OCI-LY3 (cell line): ENCODE results near the gene TMEM168.

Experiments used
- EZH2phosphoT487 ChIP-seq: fragments of 200-600 bp; shearing (Covaris generic); IDR thresholded peaks from 2 replicates; pipeline ENCODE4 v1.6.1; 2018; ENCODE audit warnings: antibody characterized with exemption, mixed run types, low read depth
- TF ChIP-seq, protein P1 (sequence below): fragments of 200-600, 300-600 bp; sonication (generic); IDR thresholded peaks from 2 replicates; pipeline ENCODE4 v1.5.1; 2014; ENCODE audit warnings: antibody characterized with exemption, low read length, low read depth

DNA sequence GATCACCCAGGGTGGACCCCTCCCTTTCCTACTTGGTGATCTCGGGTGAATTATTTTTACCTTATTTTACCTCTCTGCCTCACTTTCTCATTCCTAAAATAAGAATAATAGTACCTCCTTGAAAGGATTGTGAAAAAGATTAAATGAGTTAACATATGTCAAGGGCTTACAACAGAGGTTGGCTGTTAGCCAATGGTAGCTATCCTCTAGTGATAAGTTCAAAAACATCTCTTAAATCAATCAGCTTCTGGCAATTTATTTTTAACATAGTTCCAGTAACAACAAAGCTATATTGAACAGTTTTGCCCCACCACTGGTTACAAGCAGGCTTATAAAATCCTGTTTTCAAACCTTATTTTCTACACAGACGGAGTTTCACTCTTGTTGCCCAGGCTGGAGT is 45.4 kb downstream of the TMEM168 start:
- TF ChIP-seq, protein P1, sequence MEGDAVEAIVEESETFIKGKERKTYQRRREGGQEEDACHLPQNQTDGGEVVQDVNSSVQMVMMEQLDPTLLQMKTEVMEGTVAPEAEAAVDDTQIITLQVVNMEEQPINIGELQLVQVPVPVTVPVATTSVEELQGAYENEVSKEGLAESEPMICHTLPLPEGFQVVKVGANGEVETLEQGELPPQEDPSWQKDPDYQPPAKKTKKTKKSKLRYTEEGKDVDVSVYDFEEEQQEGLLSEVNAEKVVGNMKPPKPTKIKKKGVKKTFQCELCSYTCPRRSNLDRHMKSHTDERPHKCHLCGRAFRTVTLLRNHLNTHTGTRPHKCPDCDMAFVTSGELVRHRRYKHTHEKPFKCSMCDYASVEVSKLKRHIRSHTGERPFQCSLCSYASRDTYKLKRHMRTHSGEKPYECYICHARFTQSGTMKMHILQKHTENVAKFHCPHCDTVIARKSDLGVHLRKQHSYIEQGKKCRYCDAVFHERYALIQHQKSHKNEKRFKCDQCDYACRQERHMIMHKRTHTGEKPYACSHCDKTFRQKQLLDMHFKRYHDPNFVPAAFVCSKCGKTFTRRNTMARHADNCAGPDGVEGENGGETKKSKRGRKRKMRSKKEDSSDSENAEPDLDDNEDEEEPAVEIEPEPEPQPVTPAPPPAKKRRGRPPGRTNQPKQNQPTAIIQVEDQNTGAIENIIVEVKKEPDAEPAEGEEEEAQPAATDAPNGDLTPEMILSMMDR = no peak
- TF ChIP-seq EZH2phosphoT487 = no peak
